ENCODE measurements around the gene GPRC5C. TPM values are rescaled to one million over a fixed set of nuclear protein-coding genes. Genes with fewer than 3 reads are reported as not detected.

The GPRC5C gene
- total and polyA plus RNA-seq, 2 of the 13 experiments (the other 11 are each of a cell fraction or from before 2014, with no cell fraction given) = 85.6 to 300 TPM

DNA sequence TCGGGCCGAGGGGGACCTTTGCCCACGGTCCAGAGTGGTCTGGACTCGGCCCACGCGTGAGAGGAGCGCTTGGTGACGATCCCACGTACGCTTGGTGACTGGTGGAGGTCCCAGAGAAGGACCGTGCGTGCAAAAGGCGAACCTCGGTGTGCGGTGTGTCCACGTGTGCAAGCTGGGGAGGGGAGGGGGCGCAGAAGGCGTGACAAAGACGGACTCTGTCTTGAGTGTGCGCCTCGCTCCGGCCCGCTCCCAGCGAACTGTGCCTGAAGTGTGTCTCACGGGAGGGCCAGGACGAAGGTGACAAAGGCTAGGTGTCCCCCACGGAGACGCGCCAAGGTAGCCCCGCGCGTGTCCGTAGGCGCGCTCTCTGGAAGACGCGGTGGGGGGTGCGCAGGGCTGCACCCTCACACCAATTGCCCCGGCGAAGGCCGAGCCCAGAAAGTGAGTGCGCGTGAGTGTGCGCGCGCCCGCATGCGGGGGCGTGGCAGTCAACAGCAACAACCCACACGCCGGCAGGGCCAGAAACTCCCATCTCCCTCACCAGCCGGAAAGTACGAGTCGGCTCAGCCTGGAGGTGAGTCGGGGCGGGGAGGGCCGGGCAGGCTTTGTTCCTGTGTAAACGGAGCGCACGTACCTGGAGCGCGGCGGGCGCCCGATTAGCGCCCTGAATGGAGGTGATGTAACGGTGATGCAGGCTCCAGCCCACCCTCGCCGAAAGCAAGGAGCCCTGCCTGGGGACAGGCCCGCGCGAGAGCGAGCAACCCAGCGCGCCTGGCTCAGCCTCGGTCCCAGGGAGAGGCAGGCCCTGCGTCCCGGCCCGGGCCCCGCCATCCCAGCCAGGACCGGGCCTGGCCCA lies at the start of gene GPRC5C (continued):
- TF ChIP-seq IRF1 (CRISPR knock-in tag; IDR thresholded peaks at IDR 0.05; ENCODE audit: low read depth) (0 out of 2 replicates have a peak, but pooled peaks have one; percentile 78), MTA1 (CRISPR knock-in tag; IDR thresholded peaks at IDR 0.05; ENCODE audit: borderline replicate concordance) (peak; percentile 35; the same call in 1 of the 2 replicates), ZBTB20 (CRISPR knock-in tag; IDR thresholded peaks at IDR 0.05; ENCODE audit: borderline replicate concordance, low read depth) (peak; percentile 82; the same call in 1 of the 2 replicates), RELA (CRISPR knock-in tag; IDR thresholded peaks at IDR 0.05) (0 out of 2 replicates have a peak, but pooled peaks have one; percentile 71), ZNF24 (IDR thresholded peaks at IDR 0.05) (no peak), ONECUT2 (CRISPR knock-in tag; IDR thresholded peaks at IDR 0.05) (no peak), MYC (CRISPR knock-in tag; IDR thresholded peaks at IDR 0.05; ENCODE audit: borderline replicate concordance) (peak; percentile 85), MEIS2 (CRISPR knock-in tag; IDR thresholded peaks at IDR 0.05) (peak; percentile 46; the same call in 1 of the 2 replicates), NCOA1 (CRISPR knock-in tag; IDR thresholded peaks at IDR 0.05) (peak; percentile 58), MZF1 (CRISPR knock-in tag; IDR thresholded peaks at IDR 0.05; ENCODE audit: borderline replicate concordance) (peak; percentile 63), ZNF792 (CRISPR knock-in tag; IDR thresholded peaks at IDR 0.05) (peak; percentile 82), ARNT2 (CRISPR knock-in tag; IDR thresholded peaks at IDR 0.05; ENCODE audit: low read depth) (peak; percentile 93), ZNF564 (CRISPR knock-in tag; IDR thresholded peaks at IDR 0.05) (peak; percentile 84), ZNF20 (CRISPR knock-in tag; IDR thresholded peaks at IDR 0.05) (peak; percentile 88; the same call in 1 of the 2 replicates), HNRNPK (IDR thresholded peaks at IDR 0.05; ENCODE audit: low read depth, low read length, poor library complexity, severe bottlenecking) (peak; percentile 13), HMG20B (CRISPR knock-in tag; conservative IDR thresholded peaks at IDR 0.05) (peak; percentile 53), U2AF2 (IDR thresholded peaks at IDR 0.05; ENCODE audit: low read depth, low read length) (no peak), ARNT (IDR thresholded peaks at IDR 0.05) (no peak), ZHX1 (CRISPR knock-in tag; IDR thresholded peaks at IDR 0.05; ENCODE audit: low read depth) (peak; percentile 77), SRY (CRISPR knock-in tag; IDR thresholded peaks at IDR 0.05) (peak; percentile 35; the same call in 1 of the 2 replicates), NFIB (CRISPR knock-in tag; IDR thresholded peaks at IDR 0.05; ENCODE audit: borderline replicate concordance) (no peak), ZNF468 (CRISPR knock-in tag; IDR thresholded peaks at IDR 0.05) (no peak), ZNF558 (CRISPR knock-in tag; IDR thresholded peaks at IDR 0.05; ENCODE audit: borderline replicate concordance) (no peak; the same call in 1 of the 2 replicates)
- TF ChIP-seq, protein P1, sequence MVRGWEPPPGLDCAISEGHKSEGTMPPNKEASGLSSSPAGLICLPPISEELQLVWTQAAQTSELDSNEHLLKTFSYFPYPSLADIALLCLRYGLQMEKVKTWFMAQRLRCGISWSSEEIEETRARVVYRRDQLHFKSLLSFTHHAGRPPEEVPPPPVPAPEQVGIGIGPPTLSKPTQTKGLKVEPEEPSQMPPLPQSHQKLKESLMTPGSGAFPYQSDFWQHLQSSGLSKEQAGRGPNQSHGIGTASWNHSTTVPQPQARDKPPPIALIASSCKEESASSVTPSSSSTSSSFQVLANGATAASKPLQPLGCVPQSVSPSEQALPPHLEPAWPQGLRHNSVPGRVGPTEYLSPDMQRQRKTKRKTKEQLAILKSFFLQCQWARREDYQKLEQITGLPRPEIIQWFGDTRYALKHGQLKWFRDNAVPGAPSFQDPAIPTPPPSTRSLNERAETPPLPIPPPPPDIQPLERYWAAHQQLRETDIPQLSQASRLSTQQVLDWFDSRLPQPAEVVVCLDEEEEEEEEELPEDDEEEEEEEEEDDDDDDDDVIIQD (CRISPR knock-in tag; IDR thresholded peaks at IDR 0.05; ENCODE audit: low read depth) = no peak
- TF ChIP-seq, protein P2, sequence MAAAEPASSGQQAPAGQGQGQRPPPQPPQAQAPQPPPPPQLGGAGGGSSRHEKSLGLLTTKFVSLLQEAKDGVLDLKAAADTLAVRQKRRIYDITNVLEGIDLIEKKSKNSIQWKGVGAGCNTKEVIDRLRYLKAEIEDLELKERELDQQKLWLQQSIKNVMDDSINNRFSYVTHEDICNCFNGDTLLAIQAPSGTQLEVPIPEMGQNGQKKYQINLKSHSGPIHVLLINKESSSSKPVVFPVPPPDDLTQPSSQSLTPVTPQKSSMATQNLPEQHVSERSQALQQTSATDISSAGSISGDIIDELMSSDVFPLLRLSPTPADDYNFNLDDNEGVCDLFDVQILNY (CRISPR knock-in tag; conservative IDR thresholded peaks at IDR 0.05) = no peak

Data from HepG2 (cell line).